UCSD-AML1 (cell line): ENCODE results near the gene RICTOR.
"Not testable (repeated sequence)": the region's sequence is repeated elsewhere in the genome, so short reads cannot be mapped to it uniquely, and the experiment has no call there.

Experiments
- DNase-seq: peaks from one replicate; lab custom pipeline; 2025; ENCODE audit not compliant: unreplicated experiment; lab: John Stamatoyannopoulos, UW

RICTOR gene

GRCh38 chr5:39014561-39014960 lies 59.6 kb downstream of the RICTOR start:
- DNase-seq = no peak

DNA sequence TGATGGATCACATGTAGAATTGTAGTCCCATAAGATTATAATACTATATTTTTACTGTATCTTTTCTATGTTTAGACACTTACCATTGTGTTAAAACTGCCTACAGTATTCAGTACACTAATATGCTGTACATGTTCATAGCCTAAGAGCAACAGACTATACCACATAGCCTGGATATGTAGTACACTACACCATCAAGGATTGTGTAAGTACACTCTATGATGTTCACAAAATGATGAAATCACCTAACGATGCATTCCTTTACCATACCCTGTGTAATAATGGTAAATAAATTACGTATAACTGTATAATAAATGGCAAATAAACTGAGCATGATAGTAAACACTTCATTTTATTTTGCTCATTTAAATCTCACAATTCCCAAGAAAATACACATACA lies 60.3 kb downstream of the RICTOR start:
- DNase-seq = no peak

DNA sequence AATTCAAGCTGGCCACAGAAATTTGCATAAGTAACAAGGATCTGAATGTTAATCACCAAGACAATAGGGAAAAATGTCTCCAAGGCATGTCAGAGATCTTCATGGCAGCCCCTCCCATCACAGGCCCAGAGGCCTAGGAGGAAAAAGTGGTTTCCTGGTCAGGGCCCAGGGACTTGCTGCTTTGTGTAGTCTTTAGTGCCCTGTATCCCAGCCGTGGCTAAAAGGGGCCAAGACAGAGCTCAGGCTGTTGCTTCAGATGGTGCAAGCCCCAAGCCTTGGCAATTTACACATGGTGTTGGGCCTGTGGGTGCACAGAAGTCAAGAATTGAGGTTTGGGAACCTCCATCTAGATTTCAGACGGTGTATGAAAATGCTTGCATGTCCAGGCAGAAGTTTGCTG lies 63.2 kb downstream of the RICTOR start:
- not testable (repeated sequence) for DNase-seq

GRCh38 chr5:39009981-39010380 lies 64.2 kb downstream of the RICTOR start:
- DNase-seq = no peak

- DNase-seq = no peak
Measured at GRCh38 chr5:39009280-39009679, 64.9 kb downstream of the RICTOR start.

GRCh38 chr5:39006650-39007049 lies 67.5 kb downstream of the RICTOR start:
- DNase-seq = no peak

GRCh38 chr5:39005566-39006232 lies 68.5 kb downstream of the RICTOR start:
- DNase-seq = no peak

DNA sequence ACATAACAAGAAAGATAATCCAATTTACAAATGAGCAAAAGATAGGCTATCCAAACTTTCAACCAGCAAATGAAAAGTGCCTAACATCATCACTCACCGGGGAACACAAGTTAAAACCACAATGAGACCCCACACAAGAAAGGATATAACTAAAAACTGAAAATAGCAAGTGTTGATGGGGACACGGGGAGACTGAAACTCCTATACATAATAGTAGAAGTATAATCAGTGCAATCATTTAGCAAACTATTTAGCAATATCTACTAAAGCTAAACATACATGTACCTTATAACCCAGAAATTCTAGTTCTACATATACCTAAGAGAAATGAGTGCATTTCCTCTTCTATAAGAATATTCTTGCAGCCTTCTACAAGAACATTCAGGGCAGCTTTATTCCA lies 72.5 kb downstream of the RICTOR start:
- no peak for DNase-seq

GRCh38 chr5:38999037-38999436 lies 75.2 kb downstream of the RICTOR start:
- no peak for DNase-seq

DNA sequence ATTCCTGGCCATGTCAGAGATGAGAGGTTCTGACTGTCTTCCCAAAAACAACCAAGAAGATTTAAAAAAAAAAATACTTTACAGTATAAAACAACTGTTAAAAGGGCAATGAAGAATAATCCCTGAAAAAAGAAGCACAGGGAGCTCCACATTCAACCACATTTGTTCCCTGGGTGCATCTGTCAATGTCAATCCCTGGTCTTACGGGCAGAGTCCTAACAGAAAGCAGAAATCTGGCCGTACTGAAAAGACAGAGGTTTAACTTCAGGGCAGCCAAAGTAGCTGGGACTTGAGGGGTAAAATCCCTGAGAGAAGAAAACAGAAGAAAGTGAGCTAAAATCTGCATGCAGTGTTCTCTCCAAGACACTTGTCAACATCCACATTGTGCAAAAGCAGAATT lies 76.6 kb downstream of the RICTOR start:
- no peak for DNase-seq

DNA sequence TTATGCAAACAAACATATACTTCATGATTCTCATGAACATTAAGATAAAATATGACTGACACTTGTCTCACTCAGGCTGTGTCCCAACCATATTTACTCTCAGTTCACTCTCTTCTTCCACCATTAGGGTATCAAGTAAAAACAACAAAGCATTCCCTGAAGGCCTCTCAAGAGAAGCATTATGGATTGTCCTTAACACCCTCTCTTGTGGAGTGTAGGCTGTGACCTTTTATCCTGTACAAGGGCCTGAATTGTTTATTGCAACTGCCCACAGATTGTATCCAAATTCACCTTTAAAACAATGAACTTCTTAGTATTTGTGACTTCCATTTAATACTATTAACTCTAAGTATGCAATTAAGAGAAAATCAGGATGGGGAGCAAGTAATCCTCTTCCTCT lies 78.1 kb downstream of the RICTOR start:
- DNase-seq = no peak

DNA sequence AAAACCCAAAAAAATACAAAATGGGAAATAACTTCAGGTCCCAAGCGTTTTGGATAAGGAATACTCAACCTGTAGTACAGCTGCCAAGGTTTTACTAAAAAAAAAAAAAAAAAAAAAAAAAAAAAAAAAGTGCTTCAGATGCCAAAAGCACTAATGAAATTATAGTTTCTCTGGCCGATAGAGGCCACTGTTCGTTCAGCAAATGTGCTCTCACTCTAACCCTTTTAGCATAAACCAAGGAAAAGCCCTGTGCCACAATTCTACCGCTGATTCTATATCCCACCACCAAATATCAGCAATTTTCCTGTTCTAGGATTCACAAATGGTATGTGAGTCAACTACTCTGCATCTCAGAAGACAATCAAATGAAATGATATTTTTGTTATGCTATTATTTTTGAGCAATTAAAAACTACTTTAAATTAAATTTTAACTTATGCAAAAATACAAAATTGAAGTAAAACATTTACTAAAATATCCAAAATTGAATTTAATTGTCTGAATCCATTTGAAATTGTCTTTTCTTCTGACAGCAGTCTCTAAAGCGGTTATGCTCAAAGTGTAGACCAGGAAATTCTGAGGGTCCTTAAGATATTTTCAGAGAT lies 79.8 kb downstream of the RICTOR start:
- no peak for DNase-seq

DNA sequence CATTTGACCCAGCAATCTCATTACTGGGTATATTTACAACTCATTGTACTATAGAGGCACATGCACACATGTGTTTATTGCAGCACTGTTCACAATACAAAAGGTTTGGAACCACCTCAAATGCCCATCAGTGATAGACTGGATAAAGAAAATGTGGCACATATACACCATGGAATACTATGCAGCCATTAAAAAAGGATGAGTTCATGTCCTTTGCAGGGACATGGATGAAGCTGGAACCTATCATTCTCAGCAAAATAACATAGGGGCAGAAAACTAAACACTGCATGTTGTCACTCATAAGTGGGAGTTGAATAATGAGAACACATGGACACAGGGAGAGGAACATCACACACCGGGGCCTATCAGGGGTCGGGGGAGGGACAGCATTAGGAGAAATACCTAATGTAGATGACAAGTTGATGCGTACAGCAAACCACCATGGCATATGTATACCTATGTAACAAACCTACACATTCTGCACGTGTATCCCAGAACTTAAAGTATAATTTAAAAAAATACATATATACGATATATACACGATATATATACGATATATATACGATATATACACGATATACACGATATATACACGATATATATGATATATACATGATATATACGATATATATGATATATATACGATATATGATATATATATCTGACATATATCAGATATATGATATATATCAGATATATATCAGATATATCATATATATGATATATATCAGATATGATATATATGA lies 84.1 kb downstream of the RICTOR start:
- DNase-seq = not testable (repeated sequence)

DNA sequence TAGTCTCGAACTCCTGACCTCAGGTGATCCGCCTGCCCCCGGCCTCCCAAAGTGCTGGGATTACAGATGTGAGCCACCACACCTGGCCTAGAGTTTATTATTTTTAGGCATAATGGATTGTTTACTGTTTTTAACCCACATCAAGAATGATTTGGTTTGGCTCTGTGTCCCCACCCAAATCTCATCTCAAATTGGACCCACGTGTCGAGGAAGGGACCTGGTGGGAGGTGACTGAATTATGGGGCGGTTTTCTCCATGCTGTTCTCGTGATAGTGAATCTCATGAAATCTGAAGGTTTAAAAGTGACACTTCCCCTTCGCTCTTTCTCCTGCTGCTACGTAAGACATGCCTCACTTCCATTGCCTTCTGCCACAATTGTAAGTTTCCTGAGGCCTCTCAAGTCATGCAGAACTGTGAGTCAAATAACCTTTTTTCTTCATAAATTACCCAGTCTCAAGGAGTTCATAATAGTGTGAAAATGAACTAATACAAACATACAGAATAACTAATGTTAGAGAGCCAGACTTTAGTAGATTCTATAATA lies 88.2 kb downstream of the RICTOR start:
- no peak for DNase-seq

- DNase-seq = no peak
Measured at GRCh38 chr5:38979535-38979934, 94.7 kb downstream of the RICTOR start.

DNA sequence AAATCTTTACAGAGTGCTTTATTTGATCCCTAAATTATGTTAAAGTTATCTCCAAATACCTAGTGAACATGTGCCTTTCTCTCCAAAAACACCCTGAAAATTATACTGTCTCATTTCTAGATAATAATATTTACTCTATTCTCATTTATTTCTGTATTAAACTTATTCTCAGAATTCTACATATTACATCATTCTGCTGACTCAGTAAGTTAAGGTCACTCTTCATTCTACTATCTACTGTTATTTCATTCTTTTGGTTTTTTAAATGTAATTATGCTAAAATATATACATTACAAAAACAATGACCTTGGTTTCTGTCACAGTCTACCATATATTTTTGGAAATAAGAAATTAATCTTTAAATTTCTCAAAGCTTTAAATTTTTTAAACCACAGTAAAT lies 96.2 kb downstream of the RICTOR start:
- DNase-seq = no peak

GRCh38 chr5:38968665-38969064 lies 105.5 kb downstream of the RICTOR start:
- no peak for DNase-seq

GRCh38 chr5:38961691-38962090 lies 112.5 kb downstream of the RICTOR start:
- no peak for DNase-seq

DNA sequence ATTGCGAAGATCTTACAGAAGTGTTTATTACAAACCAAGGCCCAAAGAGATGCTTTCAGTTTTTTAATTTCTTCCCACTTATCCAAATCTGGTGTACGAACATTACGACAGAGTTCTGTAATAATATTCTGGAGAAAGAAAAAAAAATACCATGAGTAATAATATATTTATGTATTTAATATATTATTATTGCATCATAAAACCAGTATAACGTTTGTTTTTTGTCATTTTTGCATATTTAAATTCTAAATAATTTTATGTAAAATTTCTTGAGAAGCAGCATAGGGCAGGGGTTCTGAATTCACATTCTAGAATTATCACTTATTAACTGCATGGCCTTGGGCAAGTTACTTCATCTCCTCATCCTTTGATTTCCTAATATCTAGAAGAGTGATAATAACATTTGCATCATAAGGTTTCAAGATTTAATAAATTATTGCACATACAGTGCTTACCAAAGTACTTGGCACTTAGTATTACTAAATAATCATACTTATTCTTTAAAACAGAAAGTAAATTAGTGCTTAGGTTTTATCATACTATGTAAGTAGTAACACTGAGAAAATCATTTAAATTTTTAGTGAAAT lies 120.7 kb downstream of the RICTOR start:
- no peak for DNase-seq

GRCh38 chr5:38948501-38948900 lies 125.7 kb downstream of the RICTOR start:
- DNase-seq = no peak

DNA sequence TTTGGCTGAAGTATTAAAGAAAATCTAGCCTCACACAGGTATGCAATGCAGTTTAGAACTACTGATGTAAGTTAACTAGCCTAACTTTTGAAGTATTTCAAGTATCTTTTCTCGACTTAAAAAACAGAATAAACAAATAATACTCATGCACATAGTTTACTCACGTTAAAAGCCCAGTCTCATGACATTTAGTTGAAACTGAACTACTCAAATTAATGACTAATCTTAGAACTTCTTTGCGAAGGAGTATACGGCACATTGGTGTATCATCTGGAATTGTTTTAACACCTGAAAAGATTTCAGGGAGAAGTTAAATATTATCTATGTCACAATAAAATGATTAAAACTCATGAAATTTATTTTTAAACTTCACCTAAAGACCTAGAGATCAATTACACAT lies 129.9 kb downstream of the RICTOR start:
- DNase-seq = no peak

DNA sequence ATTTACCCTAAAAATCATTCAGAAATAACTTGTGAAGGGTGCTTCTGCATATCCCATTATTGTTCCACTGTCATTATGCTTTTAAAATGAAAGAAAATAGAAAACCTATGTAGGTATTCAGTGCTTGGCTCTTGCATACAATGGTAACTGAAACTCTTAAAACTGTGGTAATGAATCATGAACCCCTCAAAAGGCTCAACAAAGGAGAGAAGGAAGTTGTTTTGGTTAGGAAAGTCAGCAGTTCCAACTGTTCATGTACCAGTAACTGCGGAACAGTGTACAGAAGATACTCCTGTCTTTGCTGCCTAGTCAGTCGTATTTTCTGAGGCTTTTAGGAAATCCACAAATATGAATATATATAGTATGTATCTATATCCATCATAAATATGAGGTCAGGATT lies 132.3 kb downstream of the RICTOR start:
- no peak for DNase-seq
